Measurements from ENCODE around the gene FRS2.

Gene FRS2

DNA sequence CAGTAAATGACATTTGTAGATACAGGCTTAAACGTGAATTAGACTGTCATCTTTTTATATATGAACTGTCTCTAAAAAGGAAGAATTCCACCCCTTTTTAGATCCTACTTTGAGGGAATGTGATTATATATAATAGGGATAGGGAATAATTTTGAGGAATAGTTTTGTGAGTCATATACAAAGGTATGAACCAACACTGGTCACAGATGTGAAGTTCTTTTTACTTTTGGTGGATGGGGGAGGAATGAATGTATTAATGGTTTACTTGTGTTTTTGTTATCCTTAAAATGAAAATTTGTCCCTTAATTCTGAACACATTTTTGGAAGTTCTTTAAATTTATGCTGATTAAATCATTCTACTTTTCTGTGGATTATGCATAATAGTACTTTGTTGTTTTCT, 30.4 kb downstream of the FRS2 start:
- DNase-seq (ENCODE audit: extremely low read depth in 1 of 2, low read depth in 1 of 2): no peak

- no peak for DNase-seq (ENCODE audit: extremely low read depth in 1 of 2, low read depth in 1 of 2)
These were observed 31.1 kb downstream of the FRS2 start for GRCh38 chr12:69501154-69501895.

DNA sequence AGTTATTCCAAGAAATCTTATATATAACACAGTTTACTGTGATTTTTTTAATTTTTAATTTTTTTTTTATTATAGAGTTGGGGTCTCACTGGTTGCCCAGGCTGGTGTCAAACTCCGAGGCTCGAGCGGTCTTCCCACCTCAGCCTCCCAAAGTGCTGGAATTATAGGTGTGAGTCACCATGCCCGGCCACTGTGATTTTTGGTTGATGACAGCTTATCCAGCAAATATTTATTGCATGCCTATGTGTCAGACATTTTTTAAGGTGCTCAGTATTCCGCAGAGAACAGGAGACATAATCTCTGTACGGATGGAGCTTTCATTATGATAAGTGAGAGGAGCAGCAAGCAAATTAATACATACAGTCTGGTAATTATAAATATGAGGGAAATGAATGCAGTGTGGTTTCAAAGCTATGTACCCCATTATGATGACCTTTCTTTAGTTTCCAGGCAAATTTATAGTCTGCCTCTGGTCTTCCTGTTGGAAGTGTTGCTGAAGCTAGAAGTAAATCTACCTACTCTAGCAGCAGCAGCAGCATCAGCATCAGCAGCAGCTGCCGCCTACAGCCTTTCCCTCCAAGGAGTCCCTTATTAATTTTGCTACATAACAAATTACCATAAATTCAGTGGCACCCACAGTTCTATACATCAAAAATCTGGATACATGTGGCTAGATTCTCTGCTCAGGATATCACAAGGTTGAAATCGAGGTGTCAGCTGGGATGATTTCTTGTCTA, 32.3 kb downstream of the FRS2 start:
- DNase-seq (ENCODE audit: extremely low read depth in 1 of 2, low read depth in 1 of 2): no peak

GRCh38 chr12:69508091-69508490, 37.9 kb downstream of the FRS2 start:
- no peak for DNase-seq (ENCODE audit: extremely low read depth in 1 of 2, low read depth in 1 of 2)

- no peak for DNase-seq (ENCODE audit: extremely low read depth in 1 of 2, low read depth in 1 of 2)
These were observed 38.4 kb downstream of the FRS2 start for GRCh38 chr12:69508621-69509020.

DNA sequence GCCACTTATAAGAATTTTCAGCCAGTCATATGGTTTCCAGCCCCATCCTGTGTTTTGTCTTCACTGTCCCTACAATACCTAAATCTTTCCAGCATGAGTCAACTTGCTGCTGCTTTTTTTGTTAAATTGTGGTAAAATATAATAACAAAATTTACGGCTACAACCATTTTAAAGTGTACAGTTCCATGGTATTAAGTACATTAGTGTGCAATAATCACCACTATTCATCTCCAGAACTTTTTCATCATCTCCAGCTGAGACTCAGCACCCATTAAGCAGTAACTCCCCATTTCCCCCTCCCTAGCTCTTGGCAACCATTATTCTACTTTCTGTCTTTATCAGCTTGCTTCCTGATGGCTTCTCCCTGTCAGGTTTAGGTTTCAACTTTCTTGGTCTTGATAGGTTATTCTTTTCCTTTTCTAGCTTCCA, 39.1 kb downstream of the FRS2 start:
- DNase-seq (ENCODE audit: extremely low read depth in 1 of 2, low read depth in 1 of 2): no peak

DNA sequence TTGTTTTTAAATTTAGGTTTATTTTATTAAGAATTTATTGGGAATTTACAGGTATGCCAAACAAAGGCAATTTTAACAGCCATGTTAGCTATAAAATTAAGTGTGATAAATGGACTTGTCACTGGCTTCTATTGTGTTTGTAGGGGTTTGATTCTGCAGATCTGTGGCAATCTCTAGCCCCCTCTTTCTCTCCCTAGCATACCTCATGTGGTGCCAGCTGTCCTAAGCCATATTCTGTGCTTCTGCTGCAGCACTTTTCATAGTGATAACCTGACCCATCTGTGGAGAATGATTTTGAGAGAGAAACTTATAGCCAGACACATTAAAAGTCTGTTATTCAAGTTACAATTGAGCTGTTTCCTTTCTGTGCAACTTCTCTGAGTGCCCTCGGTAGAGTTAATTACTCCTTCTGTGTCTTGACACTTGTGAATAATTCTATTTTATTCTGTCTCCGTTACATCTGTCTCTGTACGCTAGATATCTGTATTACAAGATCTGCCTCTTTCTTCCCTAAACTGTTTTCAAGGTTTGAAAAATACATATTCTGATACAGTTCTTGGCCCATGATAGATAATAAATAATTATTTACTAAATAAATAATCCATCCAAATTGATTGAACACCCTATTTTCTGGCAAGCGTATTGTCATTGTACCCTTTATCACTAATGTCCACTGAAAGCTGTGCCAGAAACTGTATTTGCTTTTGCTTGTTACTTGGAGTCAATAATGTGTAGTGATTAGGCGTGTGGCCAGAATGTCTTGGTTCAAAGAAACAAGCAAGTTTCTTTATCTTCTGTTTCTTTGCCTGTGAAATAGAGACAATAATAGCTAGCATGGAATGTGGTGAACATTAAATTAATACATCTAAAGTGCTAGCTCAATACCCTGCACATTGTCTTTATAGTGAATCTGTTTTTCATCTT, 40.0 kb downstream of the FRS2 start:
- no peak for DNase-seq (ENCODE audit: extremely low read depth in 1 of 2, low read depth in 1 of 2)

GRCh38 chr12:69511016-69511415, 40.8 kb downstream of the FRS2 start:
- no peak for DNase-seq (ENCODE audit: extremely low read depth in 1 of 2, low read depth in 1 of 2)

DNA sequence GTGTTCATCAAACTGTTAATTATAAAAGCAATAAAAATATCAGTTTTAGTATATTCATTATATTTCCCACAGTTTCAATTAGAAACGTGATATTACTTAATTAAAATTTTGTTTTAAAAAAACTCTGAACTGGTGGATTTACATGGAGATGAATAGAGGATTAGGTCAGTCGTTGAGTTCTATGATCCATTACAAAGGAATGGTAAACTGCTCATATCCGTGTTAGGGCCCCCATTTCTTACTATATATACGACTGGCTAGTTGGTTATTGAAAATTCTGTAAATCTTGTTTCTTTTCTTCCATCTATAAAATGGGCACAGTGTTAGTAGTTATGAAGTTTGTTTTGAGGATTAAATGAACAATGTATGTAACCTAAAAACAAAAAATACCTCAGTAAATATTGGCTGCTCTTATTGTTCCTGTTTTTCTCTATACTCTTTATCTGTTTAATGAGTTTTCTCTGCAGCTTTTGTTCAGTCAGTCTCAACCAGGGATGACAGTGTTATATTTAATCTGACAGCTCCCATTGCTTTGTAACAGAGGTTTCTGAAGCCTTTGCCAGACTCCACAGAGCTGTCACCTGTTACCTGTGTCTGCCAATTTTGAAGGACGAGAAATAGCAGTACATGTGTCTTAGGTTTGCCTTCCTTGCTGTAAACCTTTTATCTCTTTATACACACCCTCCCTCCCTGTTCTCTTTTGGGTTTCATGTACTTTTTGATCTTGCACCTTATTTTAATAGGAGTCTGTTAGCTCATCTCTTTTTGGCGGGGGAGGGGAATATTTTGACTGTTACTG, 41.5 kb downstream of the FRS2 start:
- DNase-seq (ENCODE audit: extremely low read depth in 1 of 2, low read depth in 1 of 2): no peak

DNA sequence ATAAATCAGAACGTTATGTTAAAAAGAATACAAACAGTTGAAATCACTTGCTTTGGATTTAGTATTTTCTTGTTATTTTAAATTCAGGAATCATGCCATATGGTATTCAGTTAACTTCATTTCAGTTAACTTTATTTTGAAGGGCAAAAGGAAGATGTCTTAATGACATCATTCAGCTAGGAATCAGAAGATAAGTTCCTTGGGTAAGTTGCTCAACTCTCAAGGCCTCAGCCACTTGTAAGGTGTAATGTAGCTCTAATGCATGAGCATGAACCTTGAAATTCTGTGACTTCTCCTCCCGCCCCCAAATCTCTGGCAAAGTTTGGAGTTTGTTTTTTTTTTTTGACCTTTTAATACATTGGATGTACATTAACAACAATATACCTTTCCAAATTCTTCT, 42.6 kb downstream of the FRS2 start:
- DNase-seq (ENCODE audit: extremely low read depth in 1 of 2, low read depth in 1 of 2): no peak

- DNase-seq (ENCODE audit: extremely low read depth in 1 of 2, low read depth in 1 of 2): no peak
These were observed 43.1 kb downstream of the FRS2 start for GRCh38 chr12:69513297-69513696.

- DNase-seq (ENCODE audit: extremely low read depth in 1 of 2, low read depth in 1 of 2): no peak
These were observed 43.9 kb downstream of the FRS2 start for GRCh38 chr12:69514111-69514510.

DNA sequence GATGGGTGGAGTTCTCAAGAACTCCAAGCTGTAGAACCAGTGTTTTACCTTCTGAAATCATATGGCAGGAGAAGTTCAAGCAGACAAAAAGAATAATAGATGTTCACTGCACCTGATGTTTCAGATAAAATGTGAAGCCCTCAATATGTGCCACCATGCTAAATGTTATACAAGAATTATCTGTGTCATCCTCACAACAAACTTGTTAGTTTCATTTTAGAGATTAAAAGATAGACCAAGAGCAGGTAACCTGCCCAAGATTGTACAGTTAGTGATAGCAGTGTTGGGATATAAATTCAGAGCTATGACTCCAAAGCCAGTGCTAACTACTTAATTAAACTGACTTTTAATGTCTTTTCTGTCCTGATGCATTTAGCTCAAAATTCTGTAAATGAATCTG, 44.7 kb downstream of the FRS2 start:
- DNase-seq (ENCODE audit: extremely low read depth in 1 of 2, low read depth in 1 of 2): no peak

- no peak for DNase-seq (ENCODE audit: extremely low read depth in 1 of 2, low read depth in 1 of 2)
These were observed 45.3 kb downstream of the FRS2 start for GRCh38 chr12:69515394-69515930.

DNA sequence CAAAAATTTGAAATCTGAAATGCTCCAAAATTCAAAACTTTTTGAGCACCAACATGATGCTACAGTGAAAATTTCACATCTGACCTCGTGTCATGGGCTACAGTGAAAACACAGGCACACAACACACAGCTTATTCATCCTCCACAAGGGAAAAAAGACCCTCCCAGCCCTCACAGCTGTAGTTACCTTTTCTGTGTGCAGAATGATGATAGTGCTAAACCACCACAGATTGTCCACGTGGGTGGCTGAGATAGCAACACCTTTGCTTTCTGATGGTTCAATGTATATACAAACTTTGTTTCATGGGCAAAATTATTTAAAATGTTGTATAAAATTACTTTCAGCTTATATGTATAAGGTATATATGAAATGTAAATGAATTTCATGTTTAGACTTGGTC, 46.8 kb downstream of the FRS2 start:
- no peak for DNase-seq (ENCODE audit: extremely low read depth in 1 of 2, low read depth in 1 of 2)

DNA sequence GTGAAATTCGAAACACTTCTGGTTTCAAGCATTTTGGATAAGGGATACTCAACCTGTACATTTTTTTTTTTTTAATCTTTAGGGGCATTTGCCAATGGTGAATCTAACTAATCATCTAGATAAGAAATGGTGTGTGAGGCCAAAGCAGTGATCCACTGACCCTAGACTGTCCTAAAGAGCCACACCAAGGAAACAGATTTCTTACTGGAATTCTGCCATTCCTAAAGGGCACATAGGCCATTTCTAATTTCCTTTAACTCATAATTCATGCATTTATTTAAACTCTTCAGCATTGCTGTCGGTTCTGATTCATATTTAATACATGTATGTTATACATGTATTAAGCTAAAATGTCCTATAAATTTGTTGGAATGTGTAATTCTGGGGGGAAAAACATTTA, 47.2 kb downstream of the FRS2 start:
- DNase-seq (ENCODE audit: extremely low read depth in 1 of 2, low read depth in 1 of 2): no peak

- no peak for DNase-seq (ENCODE audit: extremely low read depth in 1 of 2, low read depth in 1 of 2)
These were observed 49.7 kb downstream of the FRS2 start for GRCh38 chr12:69519871-69520270.

DNA sequence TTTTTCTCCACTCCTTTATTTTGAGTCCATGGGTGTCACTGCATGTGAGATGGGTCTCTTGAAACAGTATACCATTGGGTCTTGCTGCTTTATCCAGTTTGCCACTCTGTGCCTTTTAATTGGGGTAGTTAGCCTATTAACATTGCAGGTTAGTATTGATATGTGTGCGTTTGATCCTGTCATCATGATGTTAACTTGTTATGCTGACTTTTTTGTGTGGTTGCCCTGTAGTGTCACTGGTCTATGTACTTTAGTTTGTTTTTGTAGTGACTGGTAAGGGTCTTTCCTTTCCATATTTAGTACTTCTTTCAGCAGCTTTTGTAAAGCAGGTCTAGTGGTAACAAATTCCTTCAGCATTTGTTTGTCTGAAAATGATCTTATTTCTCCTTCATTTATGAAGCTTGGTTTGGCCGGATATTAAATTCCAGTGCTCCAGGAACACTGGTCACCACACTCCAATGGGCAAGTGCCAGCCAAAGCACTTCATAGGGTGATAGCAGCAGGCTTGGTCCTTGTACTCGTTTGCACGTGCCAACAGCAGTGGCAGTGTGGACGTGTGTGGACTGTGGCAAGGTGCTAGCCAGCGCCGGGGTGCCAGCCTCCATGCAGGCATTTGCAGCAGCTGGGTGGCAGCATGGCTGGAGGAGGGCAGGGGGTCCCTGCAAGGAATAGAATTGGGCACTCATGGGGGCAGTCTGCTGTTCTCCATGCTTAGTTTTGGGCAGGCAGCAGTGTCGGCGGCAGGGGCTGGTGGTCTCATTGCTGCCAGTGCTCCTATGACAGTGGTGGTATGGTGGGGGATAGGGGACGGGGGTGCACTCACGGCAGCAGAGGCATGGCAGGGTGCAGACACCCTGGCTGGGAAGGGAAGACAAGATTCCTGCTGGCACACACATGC, 53.5 kb downstream of the FRS2 start:
- DNase-seq (ENCODE audit: extremely low read depth in 1 of 2, low read depth in 1 of 2): no peak

- DNase-seq (ENCODE audit: extremely low read depth in 1 of 2, low read depth in 1 of 2): no peak
These were observed 54.1 kb downstream of the FRS2 start for GRCh38 chr12:69524331-69524630.
